ENCODE results near the gene SDK2.

DNA sequence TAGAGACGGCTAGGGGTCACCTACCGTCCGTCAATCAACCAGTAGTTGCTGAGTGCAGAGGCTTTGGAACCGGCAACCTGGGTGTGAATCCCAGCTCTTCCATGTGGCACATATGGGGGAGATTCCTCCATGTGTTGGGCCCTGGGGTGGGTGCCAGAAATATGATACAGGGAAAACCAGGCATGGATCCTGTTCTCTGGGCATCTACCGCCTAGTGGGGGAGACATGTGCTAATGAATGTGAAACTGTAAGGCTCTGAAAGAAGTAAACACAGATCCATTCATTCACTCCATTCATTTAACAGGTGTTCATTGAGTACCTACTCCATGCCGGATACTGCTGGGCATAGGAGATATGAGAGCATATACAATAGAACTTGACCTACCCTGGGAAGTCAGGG is 39.5 kb upstream of the SDK2 start:
- no peak for TF ChIP-seq EZH2 (IDR thresholded peaks at IDR 0.05; ENCODE audit: borderline replicate concordance)
- TF ChIP-seq, protein P1, sequence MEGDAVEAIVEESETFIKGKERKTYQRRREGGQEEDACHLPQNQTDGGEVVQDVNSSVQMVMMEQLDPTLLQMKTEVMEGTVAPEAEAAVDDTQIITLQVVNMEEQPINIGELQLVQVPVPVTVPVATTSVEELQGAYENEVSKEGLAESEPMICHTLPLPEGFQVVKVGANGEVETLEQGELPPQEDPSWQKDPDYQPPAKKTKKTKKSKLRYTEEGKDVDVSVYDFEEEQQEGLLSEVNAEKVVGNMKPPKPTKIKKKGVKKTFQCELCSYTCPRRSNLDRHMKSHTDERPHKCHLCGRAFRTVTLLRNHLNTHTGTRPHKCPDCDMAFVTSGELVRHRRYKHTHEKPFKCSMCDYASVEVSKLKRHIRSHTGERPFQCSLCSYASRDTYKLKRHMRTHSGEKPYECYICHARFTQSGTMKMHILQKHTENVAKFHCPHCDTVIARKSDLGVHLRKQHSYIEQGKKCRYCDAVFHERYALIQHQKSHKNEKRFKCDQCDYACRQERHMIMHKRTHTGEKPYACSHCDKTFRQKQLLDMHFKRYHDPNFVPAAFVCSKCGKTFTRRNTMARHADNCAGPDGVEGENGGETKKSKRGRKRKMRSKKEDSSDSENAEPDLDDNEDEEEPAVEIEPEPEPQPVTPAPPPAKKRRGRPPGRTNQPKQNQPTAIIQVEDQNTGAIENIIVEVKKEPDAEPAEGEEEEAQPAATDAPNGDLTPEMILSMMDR (IDR thresholded peaks at IDR 0.05; ENCODE audit: poor library complexity): no peak

Measured in hepatocyte (in vitro differentiated cells).